Peyer's patch (tissue), 4 donors: ENCODE measurements around the gene AGBL4.

ENCODE experiments used
- CTCF ChIP-seq, 6 experiments: fragments of 450-650 bp in 4 of 6; fragments of 200-600 bp in 2 of 6; sonication (generic) in 1 of 6; IDR thresholded peaks; one replicate each; pipeline ENCODE4 v1.5.1; 2017 to 2019; ENCODE audit warnings: antibody characterized with exemption in 6 of 6, mild to moderate bottlenecking in 3 of 6, moderate library complexity in 1 of 6
- POLR2A ChIP-seq, 2 donors: fragments of 450-650 bp; IDR thresholded peaks; one replicate each; pipeline ENCODE4 v1.5.1; 2017; ENCODE audit warnings: antibody characterized with exemption in 2 of 2, mild to moderate bottlenecking in 2 of 2, moderate library complexity in 2 of 2

- TF ChIP-seq CTCF (IDR thresholded peaks at IDR 0.05) (no peak), POLR2A (IDR thresholded peaks at IDR 0.05) (no peak)
Observed at GRCh38 chr1:48661726-48662463, 1361.9 kb downstream of the AGBL4 start.
